LNCaP clone FGC (cell line): ENCODE results near the gene LYRM1.
"Not testable (repeated sequence)": the region's sequence is repeated elsewhere in the genome, so short reads cannot be mapped to it uniquely, and the experiment has no call there.

Experiments used
- DNase-seq: peaks from one replicate; pipeline ENCODE4 v3.0.0-alpha.2; 2011; ENCODE audit warnings: low read depth
- H3K4me3 ChIP-seq: 2 replicates; pipeline ENCODE4 v1.5.1; 2011; ENCODE audit warnings: mild to moderate bottlenecking, low read depth, low read length, control low read depth
- TF ChIP-seq, protein P1 (sequence below): IDR thresholded peaks from 2 replicates; pipeline ENCODE4 v1.5.1; 2012; ENCODE audit warnings: mild to moderate bottlenecking; ENCODE audit not compliant: control insufficient read depth, insufficient read depth; ENCODE audit errors: extremely low read depth

The LYRM1 gene

DNA sequence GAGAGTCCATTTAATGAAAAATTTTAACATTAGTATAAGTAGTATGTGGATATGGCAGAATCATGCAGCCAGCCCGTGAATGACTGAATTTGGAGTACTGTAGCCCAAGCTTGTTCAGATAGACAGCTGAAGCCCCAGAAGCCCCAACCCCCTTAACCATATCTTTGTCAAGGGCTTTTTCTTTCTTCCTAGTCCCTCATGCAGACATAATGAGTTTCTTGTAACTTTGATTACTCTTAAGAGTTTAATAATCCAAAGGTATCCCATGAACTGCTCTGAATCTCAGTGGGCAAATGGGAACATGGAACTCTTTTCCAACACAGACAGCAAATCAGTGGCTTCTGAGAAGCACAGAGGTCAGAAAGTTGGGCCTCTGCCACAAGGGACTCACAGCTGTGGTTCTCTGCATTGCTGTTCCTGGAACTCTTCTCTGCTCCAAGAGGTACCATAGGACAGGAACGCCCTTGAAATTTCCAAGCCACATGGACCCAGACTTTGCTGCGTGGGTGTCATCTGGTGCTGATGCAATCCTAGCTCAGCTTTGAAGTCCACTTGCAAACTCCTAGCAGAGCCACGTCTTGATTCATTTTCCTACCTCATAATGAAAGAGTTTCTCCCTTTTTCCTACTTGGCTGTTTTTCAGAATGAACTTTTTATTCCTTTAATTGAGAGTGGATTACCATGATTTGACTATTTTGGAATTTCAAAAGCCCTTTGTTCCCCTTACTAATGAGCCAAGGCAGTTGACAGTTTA is 18.1 kb downstream of the LYRM1 start:
- DNase-seq: no peak
- TF ChIP-seq, protein P1, sequence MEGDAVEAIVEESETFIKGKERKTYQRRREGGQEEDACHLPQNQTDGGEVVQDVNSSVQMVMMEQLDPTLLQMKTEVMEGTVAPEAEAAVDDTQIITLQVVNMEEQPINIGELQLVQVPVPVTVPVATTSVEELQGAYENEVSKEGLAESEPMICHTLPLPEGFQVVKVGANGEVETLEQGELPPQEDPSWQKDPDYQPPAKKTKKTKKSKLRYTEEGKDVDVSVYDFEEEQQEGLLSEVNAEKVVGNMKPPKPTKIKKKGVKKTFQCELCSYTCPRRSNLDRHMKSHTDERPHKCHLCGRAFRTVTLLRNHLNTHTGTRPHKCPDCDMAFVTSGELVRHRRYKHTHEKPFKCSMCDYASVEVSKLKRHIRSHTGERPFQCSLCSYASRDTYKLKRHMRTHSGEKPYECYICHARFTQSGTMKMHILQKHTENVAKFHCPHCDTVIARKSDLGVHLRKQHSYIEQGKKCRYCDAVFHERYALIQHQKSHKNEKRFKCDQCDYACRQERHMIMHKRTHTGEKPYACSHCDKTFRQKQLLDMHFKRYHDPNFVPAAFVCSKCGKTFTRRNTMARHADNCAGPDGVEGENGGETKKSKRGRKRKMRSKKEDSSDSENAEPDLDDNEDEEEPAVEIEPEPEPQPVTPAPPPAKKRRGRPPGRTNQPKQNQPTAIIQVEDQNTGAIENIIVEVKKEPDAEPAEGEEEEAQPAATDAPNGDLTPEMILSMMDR: no peak
- no peak overlapping the region for H3K4me3 ChIP-seq

DNA sequence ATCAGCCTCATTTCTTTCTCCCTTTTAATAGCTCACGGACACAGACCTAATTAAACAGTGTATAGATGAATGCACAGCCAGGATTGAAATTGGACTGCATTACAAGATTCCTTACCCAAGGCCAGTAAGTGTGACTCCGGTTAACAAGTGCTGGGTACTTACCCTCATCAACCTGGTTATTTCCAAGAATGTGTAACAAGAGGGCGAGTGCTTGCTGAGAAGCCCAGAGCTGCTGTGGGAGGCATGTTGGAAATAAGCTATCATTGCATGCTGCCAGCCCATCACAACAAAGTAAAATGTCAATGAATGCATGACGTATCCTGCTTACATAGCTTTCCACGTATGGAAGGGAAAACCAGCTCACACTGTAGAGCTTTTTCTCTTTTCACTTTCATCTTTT is 19.5 kb downstream of the LYRM1 start:
- no peak overlapping the region for H3K4me3 ChIP-seq
- TF ChIP-seq, protein P1: no peak
- no peak for DNase-seq

DNA sequence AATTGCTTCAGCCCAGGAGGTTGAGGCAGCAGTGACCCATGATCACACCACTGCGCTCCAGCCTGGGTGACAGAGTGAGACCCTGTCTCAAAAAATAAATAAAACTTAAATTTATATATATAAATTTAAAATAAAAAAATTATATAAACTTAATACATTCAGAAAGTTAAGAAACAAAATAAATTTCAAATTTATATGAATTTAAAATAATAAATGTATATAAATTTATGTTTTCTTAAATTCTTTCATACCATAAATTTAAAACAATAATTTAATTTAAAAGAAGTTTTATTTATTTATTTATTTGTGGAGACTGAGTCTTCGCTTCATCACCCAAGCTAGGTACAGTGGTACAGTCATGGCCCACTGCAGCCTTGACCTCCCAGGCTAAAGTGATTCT is 20.2 kb downstream of the LYRM1 start:
- TF ChIP-seq, protein P1: no peak
- no peak for DNase-seq
- no peak overlapping the region for H3K4me3 ChIP-seq

DNA sequence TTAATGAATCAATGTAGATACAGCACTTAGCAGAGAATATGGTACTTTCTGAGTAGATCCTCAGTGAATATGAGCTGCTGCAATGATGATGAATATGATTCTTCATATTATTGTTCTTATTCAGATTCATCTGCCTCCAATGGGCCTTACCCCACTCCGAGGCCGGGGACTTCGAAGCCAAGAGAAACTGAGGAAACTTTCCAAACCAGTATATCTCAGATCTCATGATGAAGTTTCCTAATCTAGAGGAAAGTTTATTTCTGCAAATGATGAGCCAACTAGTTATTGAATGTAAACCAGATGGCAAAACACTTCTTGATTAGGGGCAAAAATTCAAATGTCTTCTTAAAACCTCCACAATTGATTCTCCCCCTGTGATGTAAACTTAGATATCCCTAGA is 23.3 kb downstream of the LYRM1 start:
- TF ChIP-seq, protein P1: no peak
- no peak for DNase-seq

DNA sequence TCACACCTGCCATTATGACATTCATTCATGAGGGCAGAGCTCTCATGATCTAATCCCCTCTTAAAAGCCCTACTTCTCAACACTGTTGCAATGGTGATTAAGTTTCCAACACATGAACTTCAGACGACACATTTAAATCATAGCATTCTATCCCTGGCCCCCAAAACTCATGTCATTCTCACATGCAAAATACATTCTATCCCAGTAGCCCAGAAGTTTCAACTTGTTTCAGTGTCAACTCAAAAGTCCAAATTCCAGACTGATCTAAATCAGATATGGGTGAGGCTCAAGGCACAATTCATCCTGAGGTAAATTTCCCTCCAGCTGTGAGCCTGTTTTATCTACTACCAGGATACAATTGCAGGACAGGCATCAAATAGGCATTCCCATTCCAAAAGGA is 25.2 kb downstream of the LYRM1 start:
- no peak for DNase-seq
- TF ChIP-seq, protein P1: no peak
- H3K4me3 ChIP-seq: no peak overlapping the region

More for the DNA sequence above, 23.3 kb downstream of the LYRM1 start:
- no peak overlapping the region for H3K4me3 ChIP-seq

DNA sequence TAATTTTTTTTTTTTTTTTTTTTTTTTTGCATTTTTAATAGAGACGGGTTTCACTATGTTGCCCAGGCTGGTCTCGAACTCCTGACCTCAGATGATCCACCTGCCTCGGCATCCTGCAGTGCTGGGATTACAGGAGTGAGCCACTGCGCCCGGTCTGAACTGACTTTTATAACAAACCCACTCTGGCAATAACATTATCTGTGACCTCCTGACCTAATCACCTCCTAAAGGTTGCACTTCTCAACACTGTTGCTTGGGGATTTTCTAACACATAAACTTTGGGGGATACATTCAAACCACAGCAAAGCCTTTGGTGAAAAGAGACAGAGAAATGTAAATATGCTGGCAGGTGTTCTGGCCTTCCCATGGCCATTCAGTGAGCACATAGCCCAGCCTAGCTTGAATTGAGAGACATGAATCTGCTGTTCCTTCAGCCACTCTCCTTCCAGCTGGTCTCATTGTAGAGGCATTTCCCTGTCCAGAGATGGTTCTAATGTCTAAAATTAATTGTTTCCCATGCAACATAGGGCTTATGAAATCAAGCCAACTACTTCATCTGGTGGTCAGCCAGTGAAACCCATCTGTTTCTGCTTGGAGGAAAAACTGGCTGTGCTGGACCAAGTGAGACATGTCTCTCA is 28.3 kb downstream of the LYRM1 start:
- no peak overlapping the region for H3K4me3 ChIP-seq
- DNase-seq: no peak

DNA sequence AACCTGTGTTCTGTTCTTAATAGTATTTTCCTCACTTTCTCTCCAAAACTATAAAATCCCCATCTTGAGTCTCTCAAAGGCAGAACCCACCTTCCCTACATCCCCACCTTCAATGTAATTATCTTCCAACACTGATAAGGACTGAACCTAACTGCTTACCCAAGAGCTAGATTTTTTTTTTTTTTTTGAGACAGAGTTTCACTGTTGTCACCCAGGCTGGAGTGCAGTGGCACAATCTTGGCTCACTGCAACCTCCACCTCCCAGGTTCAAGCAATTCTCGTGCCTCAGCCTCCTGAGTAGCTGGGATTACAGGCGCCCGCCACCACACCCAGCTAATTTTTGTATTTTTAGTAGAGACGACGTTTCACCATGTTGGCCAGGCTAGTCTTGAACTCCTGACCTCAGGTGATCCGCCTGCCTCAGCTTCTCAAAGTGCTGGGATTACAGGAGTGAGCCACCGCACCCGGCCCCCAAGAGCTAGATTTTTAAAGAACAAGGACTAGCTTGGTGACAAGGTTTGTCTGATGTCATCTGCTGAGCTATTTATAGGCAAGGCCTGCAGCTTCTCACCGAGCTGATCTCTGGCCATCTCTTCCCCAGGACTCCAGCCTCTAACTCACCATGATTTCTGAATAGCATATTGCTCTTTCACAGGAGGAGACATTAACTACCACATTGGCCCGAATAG is 29.2 kb downstream of the LYRM1 start:
- not testable (repeated sequence) for H3K4me3 ChIP-seq, DNase-seq

More for the DNA sequence above, 28.3 kb downstream of the LYRM1 start:
- TF ChIP-seq, protein P1: no peak
